CD4-positive, alpha-beta T cell treated with Interleukin-6 at 100 ng/mL for 8 hours (primary cell): ENCODE data around the gene MRAP.

Source experiments
- DNase-seq: peaks from one replicate; pipeline ENCODE4 v3.0.0-alpha.2; 2020; ENCODE audit warnings: mixed read lengths, low spot score

MRAP gene

GRCh38 chr21:32322676-32323075, 24.0 kb downstream of the MRAP start:
- DNase-seq = no peak

GRCh38 chr21:32325706-32326105, 27.1 kb downstream of the MRAP start:
- DNase-seq = no peak

- DNase-seq = no peak
These were observed 29.9 kb downstream of the MRAP start for GRCh38 chr21:32328595-32328994.

GRCh38 chr21:32329331-32329730, 30.7 kb downstream of the MRAP start:
- DNase-seq = no peak

GRCh38 chr21:32329776-32330175, 31.1 kb downstream of the MRAP start:
- DNase-seq = no peak

GRCh38 chr21:32330784-32331311, 32.2 kb downstream of the MRAP start:
- no peak for DNase-seq

GRCh38 chr21:32331444-32332305, 33.0 kb downstream of the MRAP start:
- DNase-seq = no peak

GRCh38 chr21:32332463-32332951, 33.9 kb downstream of the MRAP start:
- DNase-seq = no peak

- DNase-seq = no peak
These were observed 35.5 kb downstream of the MRAP start for GRCh38 chr21:32333953-32334673.

GRCh38 chr21:32334980-32335531, 36.4 kb downstream of the MRAP start:
- no peak for DNase-seq

GRCh38 chr21:32335601-32336575, 37.2 kb downstream of the MRAP start:
- DNase-seq = no peak

GRCh38 chr21:32336711-32337110, 38.1 kb downstream of the MRAP start:
- no peak for DNase-seq

GRCh38 chr21:32337206-32337605, 38.6 kb downstream of the MRAP start:
- no peak for DNase-seq

GRCh38 chr21:32338209-32338921, 39.7 kb downstream of the MRAP start:
- no peak for DNase-seq

GRCh38 chr21:32340863-32341848, 42.5 kb downstream of the MRAP start:
- no peak for DNase-seq

GRCh38 chr21:32346951-32347350, 48.3 kb downstream of the MRAP start:
- DNase-seq = no peak

- DNase-seq = no peak
These were observed 48.7 kb downstream of the MRAP start for GRCh38 chr21:32347351-32347750.

GRCh38 chr21:32347977-32348376, 49.3 kb downstream of the MRAP start:
- no peak for DNase-seq

GRCh38 chr21:32348604-32349332, 50.1 kb downstream of the MRAP start:
- DNase-seq = no peak
